GM23338 (cell line): ENCODE measurements around the gene CCDC92B. TPM values are rescaled to one million over a fixed set of nuclear protein-coding genes. Genes with fewer than 3 reads are reported as not detected.
"Not testable (repeated sequence)": the region's sequence is repeated elsewhere in the genome, so short reads cannot be mapped to it uniquely, and the experiment has no call there.

Experiments used
- ATAC-seq: fragments of 200-7000 bp; cut with Tn5 transposase; 3 replicates; pipeline ENCODE4 v1.9.1; 2020
- DNase-seq: peaks from one replicate; pipeline ENCODE4 v3.0.0-alpha.2; 2015; ENCODE audit warnings: low spot score
- H2AFZ ChIP-seq: fragments of 200-600 bp; sonication (generic); 2 replicates; pipeline ENCODE4 v1.8.0; 2016; ENCODE audit warnings: antibody characterized with exemption, mild to moderate bottlenecking, moderate library complexity
- H3F3A ChIP-seq: fragments of 200-600 bp; sonication (generic); replicated peaks from 2 replicates; pipeline ENCODE4 v1.8.0; 2017; ENCODE audit warnings: antibody characterized with exemption, mixed run types, low read depth
- H3K27ac ChIP-seq: fragments of 200-600 bp; sonication (generic); 2 replicates; pipeline ENCODE4 v1.6.1; 2016; ENCODE audit warnings: low read depth
- H3K27me3 ChIP-seq: fragments of 200-600 bp; sonication (generic); 2 replicates; pipeline ENCODE4 v1.8.0; 2016; ENCODE audit warnings: mild to moderate bottlenecking, mixed run types, moderate library complexity; ENCODE audit not compliant: insufficient read depth
- H3K36me3 ChIP-seq: fragments of 200-600 bp; sonication (generic); 2 replicates; pipeline ENCODE4 v1.8.0; 2016; ENCODE audit warnings: mild to moderate bottlenecking; ENCODE audit not compliant: insufficient read depth
- H3K4me1 ChIP-seq: fragments of 200-600 bp; sonication (generic); 2 replicates; pipeline ENCODE4 v1.8.0; 2016; ENCODE audit warnings: mild to moderate bottlenecking, moderate library complexity; ENCODE audit not compliant: insufficient read depth
- H3K4me2 ChIP-seq: fragments of 200-600 bp; sonication (generic); 2 replicates; pipeline ENCODE4 v1.7.1; 2017; ENCODE audit warnings: mixed run types
- H3K4me3 ChIP-seq: fragments of 200-600 bp; sonication (generic); 2 replicates; pipeline ENCODE4 v1.6.1; 2016; ENCODE audit warnings: mixed run types
- H3K79me2 ChIP-seq: fragments of 200-600 bp; sonication (generic); replicated peaks from 2 replicates; pipeline ENCODE4 v1.8.0; 2017; ENCODE audit warnings: mild to moderate bottlenecking; ENCODE audit not compliant: insufficient read depth
- H3K9me2 ChIP-seq: fragments of 200-600 bp; sonication (generic); 2 replicates; pipeline ENCODE4 v1.8.0; 2017; ENCODE audit not compliant: insufficient read depth
- H4K20me1 ChIP-seq: fragments of 200-600 bp; sonication (generic); replicated peaks from 2 replicates; pipeline ENCODE4 v1.8.0; 2017; ENCODE audit warnings: mild to moderate bottlenecking; ENCODE audit not compliant: insufficient read depth
- H3K27ac Mint-ChIP-seq: 2 replicates; pipeline ENCODE4 v1.8.0; 2020; ENCODE audit warnings: inconsistent platforms, mild to moderate bottlenecking, moderate library complexity, mixed read lengths
- H3K27me3 Mint-ChIP-seq: 3 replicates; pipeline ENCODE4 v1.8.0; 2022; ENCODE audit warnings: low read depth, mild to moderate bottlenecking, moderate library complexity, mixed read lengths, inconsistent platforms; ENCODE audit not compliant: insufficient read depth, poor library complexity
- H3K36me3 Mint-ChIP-seq: 3 replicates; pipeline ENCODE4 v1.8.0; 2021; ENCODE audit warnings: low read depth, mild to moderate bottlenecking, inconsistent platforms, moderate library complexity, mixed read lengths
- H3K4me1 Mint-ChIP-seq: 3 replicates; pipeline ENCODE4 v1.8.0; 2020; ENCODE audit warnings: mild to moderate bottlenecking, inconsistent platforms, mixed read lengths
- H3K4me3 Mint-ChIP-seq: 3 replicates; pipeline ENCODE4 v1.8.0; 2021; ENCODE audit warnings: moderate library complexity, mild to moderate bottlenecking, inconsistent platforms, mixed read lengths
- H3K9me3 Mint-ChIP-seq: 3 replicates; pipeline ENCODE4 v1.8.0; 2020; ENCODE audit warnings: moderate library complexity, mild to moderate bottlenecking, inconsistent platforms, mixed read lengths
- CREB1 ChIP-seq: fragments of 250-450 bp; sonication (Bioruptor Pico); IDR thresholded peaks from 2 replicates; pipeline ENCODE4 v1.5.0; 2020; ENCODE audit warnings: low read depth, mild to moderate bottlenecking, moderate library complexity
- ETS1 ChIP-seq: IDR thresholded peaks from 2 replicates; pipeline ENCODE4 v1.6.1; 2016; ENCODE audit warnings: antibody characterized with exemption
- NANOG ChIP-seq: IDR thresholded peaks from 2 replicates; pipeline ENCODE4 v1.6.1; 2016; ENCODE audit warnings: antibody characterized with exemption, borderline replicate concordance
- POLR2AphosphoS5 ChIP-seq: IDR thresholded peaks from 2 replicates; pipeline ENCODE4 v1.6.1; 2016; ENCODE audit warnings: antibody characterized with exemption, low read depth
- STAT1 ChIP-seq: IDR thresholded peaks from one replicate; pipeline ENCODE4 v1.6.1; 2016; ENCODE audit warnings: antibody characterized with exemption; ENCODE audit not compliant: unreplicated experiment
- ZNF331 ChIP-seq: fragments of 250-450 bp; sonication (Bioruptor Pico); IDR thresholded peaks from 2 replicates; pipeline ENCODE4 v1.5.0; 2020; ENCODE audit warnings: low read depth, mild to moderate bottlenecking, moderate library complexity
- polyA plus RNA-seq: library from polyadenylated mRNA; unstranded; fragments of >200 nt; fragmentation: Nextera tagmentation; extraction: Ambion mirVana; gene quantifications from 2 replicates; pipeline ENCODE4 v1.2.1, GENCODE V29; 2016
- total RNA-seq: library from RNA; depleted of rRNA; stranded (reverse); fragments of >200 nt; shearing (Covaris generic); gene quantifications from 2 replicates; pipeline ENCODE4 v1.2.3, GENCODE V29; 2014
- TF ChIP-seq, protein P1 (sequence below), 2 experiments: fragments of 200-600 bp in 1 of 2; sonication (generic) in 1 of 2; conservative IDR thresholded peaks; 2 replicates each; pipeline versions ENCODE4 v1.5.1 to v1.6.1; 2016 to 2017; ENCODE audit warnings: antibody characterized with exemption in 2 of 2, low read depth in 2 of 2, mild to moderate bottlenecking in 2 of 2, moderate library complexity in 1 of 2
- TF ChIP-seq, protein P2 (sequence below): IDR thresholded peaks from one replicate; pipeline ENCODE4 v1.6.1; 2018; ENCODE audit warnings: antibody characterized with exemption; ENCODE audit not compliant: unreplicated experiment

Gene CCDC92B
- total and polyA plus RNA-seq, 2 experiments from 2014 or later, result 5.7 to 9.1 TPM

GRCh38 chr17:2786176-2786881, 36.9 kb upstream of the CCDC92B start:
- Histone ChIP-seq H3K9me2 (no peaks in the 10 kb centered on the region), H3K79me2 (no peaks in the 10 kb centered on the region), H4K20me1 (no peaks in the 10 kb centered on the region), H3K27me3 (no peaks in the 10 kb centered on the region), H3K27ac (no peak overlapping the region), H3K4me1 (no peaks in the 10 kb centered on the region), H3K4me3 (no peak overlapping the region), H2AFZ (no peak overlapping the region; the same call in 1 of the 2 replicates), H3F3A (no peaks in the 10 kb centered on the region), H3K36me3 (no peaks in the 10 kb centered on the region), H3K4me2 (no peak overlapping the region)
- ATAC-seq (peak; percentile 97), DNase-seq (peak; percentile 96)
- H3K4me1 Mint-ChIP-seq, result peaks cover 5% of the 10 kb centered on the region
- peak overlapping the region; percentile 56; the same call in 1 of the 2 replicates for H3K27ac Mint-ChIP-seq
- H3K9me3 Mint-ChIP-seq, result no peaks in the 10 kb centered on the region
- no peak overlapping the region for H3K4me3 Mint-ChIP-seq
- no peak for TF ChIP-seq ZNF331 (CRISPR knock-in tag)
- TF ChIP-seq POLR2AphosphoS5, result no peak
- no peak for TF ChIP-seq ETS1
- no peak for TF ChIP-seq STAT1
- TF ChIP-seq, protein P1, sequence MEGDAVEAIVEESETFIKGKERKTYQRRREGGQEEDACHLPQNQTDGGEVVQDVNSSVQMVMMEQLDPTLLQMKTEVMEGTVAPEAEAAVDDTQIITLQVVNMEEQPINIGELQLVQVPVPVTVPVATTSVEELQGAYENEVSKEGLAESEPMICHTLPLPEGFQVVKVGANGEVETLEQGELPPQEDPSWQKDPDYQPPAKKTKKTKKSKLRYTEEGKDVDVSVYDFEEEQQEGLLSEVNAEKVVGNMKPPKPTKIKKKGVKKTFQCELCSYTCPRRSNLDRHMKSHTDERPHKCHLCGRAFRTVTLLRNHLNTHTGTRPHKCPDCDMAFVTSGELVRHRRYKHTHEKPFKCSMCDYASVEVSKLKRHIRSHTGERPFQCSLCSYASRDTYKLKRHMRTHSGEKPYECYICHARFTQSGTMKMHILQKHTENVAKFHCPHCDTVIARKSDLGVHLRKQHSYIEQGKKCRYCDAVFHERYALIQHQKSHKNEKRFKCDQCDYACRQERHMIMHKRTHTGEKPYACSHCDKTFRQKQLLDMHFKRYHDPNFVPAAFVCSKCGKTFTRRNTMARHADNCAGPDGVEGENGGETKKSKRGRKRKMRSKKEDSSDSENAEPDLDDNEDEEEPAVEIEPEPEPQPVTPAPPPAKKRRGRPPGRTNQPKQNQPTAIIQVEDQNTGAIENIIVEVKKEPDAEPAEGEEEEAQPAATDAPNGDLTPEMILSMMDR (conservative IDR thresholded peaks at IDR 0.05; ENCODE audit: low read depth in 2 of 2), result peak; percentile 97 to 99
- no peak for TF ChIP-seq NANOG
- TF ChIP-seq, protein P2, sequence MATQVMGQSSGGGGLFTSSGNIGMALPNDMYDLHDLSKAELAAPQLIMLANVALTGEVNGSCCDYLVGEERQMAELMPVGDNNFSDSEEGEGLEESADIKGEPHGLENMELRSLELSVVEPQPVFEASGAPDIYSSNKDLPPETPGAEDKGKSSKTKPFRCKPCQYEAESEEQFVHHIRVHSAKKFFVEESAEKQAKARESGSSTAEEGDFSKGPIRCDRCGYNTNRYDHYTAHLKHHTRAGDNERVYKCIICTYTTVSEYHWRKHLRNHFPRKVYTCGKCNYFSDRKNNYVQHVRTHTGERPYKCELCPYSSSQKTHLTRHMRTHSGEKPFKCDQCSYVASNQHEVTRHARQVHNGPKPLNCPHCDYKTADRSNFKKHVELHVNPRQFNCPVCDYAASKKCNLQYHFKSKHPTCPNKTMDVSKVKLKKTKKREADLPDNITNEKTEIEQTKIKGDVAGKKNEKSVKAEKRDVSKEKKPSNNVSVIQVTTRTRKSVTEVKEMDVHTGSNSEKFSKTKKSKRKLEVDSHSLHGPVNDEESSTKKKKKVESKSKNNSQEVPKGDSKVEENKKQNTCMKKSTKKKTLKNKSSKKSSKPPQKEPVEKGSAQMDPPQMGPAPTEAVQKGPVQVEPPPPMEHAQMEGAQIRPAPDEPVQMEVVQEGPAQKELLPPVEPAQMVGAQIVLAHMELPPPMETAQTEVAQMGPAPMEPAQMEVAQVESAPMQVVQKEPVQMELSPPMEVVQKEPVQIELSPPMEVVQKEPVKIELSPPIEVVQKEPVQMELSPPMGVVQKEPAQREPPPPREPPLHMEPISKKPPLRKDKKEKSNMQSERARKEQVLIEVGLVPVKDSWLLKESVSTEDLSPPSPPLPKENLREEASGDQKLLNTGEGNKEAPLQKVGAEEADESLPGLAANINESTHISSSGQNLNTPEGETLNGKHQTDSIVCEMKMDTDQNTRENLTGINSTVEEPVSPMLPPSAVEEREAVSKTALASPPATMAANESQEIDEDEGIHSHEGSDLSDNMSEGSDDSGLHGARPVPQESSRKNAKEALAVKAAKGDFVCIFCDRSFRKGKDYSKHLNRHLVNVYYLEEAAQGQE, result no peak
- 0 out of 2 replicates have a peak, but pooled peaks have one; percentile 27 for TF ChIP-seq CREB1 (CRISPR knock-in tag)
- H3K27me3 Mint-ChIP-seq, result no peaks in the 10 kb centered on the region
- no peaks in the 10 kb centered on the region; the same call in 2 of the 3 replicates for H3K36me3 Mint-ChIP-seq

GRCh38 chr17:2785376-2785775, 35.9 kb upstream of the CCDC92B start:
- H3K4me3 Mint-ChIP-seq, H3K9me3 Mint-ChIP-seq, H3K4me1 ChIP-seq, H3K27me3 ChIP-seq, H3K4me3 ChIP-seq, H3K36me3 ChIP-seq, ATAC-seq, H3K4me1 Mint-ChIP-seq, H3K79me2 ChIP-seq, H3K36me3 Mint-ChIP-seq, H4K20me1 ChIP-seq, H2AFZ ChIP-seq, H3F3A ChIP-seq, H3K27ac Mint-ChIP-seq, H3K27me3 Mint-ChIP-seq, H3K4me2 ChIP-seq, H3K9me2 ChIP-seq, DNase-seq: not testable (repeated sequence)
- peak overlapping the region; percentile 16; the same call in 1 of the 2 replicates for H3K27ac ChIP-seq
